Measurements from ENCODE around the gene PREX1.

Gene PREX1

DNA sequence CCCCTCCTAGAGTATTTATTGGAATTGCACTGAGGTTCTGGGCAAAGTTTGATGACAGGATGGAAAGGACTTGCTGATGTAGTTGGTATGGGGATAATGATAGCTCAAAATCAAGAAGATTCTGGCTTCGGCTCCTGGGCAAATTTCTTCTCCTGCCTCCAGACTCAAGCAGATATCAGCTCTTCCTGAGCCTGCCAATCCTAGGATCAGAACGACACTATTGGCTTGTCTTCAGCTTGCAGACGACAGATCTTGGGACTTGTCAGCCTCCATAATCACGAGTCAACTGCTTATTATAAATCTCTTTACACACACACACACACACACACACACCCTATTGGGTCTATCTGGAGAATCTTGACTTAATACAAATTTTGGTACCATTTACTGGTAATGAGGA lies 131.1 kb downstream of the PREX1 start:
- no peak for DNase-seq (ENCODE audit: low spot score)
- Mint-ChIP-seq H3K4me3 (no peak overlapping the region), H3K9me3 (no peaks in the 10 kb centered on the region)

DNA sequence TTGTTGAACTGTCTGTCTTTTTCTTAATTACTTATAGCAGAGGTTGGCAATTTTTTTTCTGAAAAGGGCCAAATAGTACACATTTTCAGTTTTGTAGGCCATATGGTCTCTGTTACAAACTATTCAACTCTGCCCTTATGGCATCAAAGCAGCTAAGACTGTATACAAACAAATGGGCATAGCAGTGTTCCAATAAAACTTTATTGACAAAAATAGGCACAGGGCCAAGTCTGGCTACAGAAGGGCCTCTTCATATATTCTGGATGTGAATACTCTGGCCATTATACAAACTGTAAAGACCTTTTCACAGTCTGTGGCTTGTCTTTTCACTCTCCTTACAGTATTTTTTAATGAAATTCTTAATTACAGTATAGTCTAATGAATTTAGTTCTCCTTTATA lies 132.1 kb downstream of the PREX1 start:
- Mint-ChIP-seq H3K27me3 (ENCODE audit: low read depth) (no peaks in the 10 kb centered on the region), H3K4me3 (no peak overlapping the region), H3K36me3 (ENCODE audit: low read depth) (peaks cover 26% of the 10 kb centered on the region), H3K27ac (no peak overlapping the region), H3K9me3 (no peaks in the 10 kb centered on the region), H3K4me1 (ENCODE audit: low read depth) (peaks cover 7% of the 10 kb centered on the region)
- no peak for DNase-seq (ENCODE audit: low spot score)

More for the DNA sequence above, 131.1 kb downstream of the PREX1 start:
- Mint-ChIP-seq H3K27me3 (ENCODE audit: low read depth) (no peaks in the 10 kb centered on the region), H3K27ac (no peak overlapping the region), H3K36me3 (ENCODE audit: low read depth) (peaks cover 30% of the 10 kb centered on the region), H3K4me1 (ENCODE audit: low read depth) (peaks cover 7% of the 10 kb centered on the region)

DNA sequence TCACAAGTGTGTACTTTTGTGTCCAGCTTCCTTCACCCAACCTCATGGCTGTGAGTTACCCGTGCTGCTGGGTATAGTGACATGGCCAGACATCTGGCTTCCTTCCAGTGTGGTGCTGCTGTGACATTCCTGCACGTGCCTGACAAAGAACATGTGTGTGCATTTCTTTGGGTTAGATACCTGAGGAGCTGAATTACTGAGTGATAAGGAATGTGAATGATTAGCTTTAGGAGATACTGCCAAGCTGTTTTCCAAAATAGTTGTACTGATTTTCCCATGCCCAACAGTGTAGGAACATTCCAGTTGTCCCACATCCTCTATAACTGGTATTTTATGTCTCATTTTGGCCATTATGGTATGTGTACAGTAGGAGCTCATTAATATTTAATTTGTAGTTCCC lies 132.5 kb downstream of the PREX1 start:
- Mint-ChIP-seq H3K9me3 (no peaks in the 10 kb centered on the region), H3K36me3 (ENCODE audit: low read depth) (peaks cover 23% of the 10 kb centered on the region), H3K27ac (no peak overlapping the region), H3K4me1 (ENCODE audit: low read depth) (peaks cover 7% of the 10 kb centered on the region), H3K4me3 (no peak overlapping the region), H3K27me3 (ENCODE audit: low read depth) (no peaks in the 10 kb centered on the region)
- no peak for DNase-seq (ENCODE audit: low spot score)

DNA sequence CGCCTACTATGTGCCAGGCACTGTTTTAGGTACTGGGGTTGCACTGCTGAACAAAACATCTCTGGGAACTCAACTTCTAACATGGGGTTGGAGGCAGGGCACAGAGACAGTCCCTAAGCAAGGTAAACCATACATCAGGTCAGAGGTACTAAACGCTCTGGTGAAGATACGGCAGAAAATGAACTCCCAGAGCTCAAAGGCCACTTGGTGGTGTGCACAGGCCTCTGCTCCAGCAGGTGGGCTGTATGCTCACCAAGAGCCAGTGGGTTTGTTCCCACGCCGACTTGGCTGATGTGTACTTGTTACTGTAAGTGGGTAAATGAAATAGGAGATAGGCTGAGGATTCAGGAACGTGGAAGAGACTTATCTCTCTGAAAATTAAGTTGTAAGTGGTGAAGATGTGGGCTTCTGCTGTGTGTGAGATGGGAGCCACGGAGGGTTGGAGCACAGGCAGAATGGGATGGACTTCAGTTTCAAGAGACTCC lies 133.4 kb downstream of the PREX1 start:
- Mint-ChIP-seq H3K4me3 (no peak overlapping the region), H3K9me3 (no peaks in the 10 kb centered on the region), H3K36me3 (ENCODE audit: low read depth) (peaks cover 21% of the 10 kb centered on the region), H3K27ac (no peak overlapping the region), H3K4me1 (ENCODE audit: low read depth) (peaks cover under 1% of the 10 kb centered on the region), H3K27me3 (ENCODE audit: low read depth) (no peaks in the 10 kb centered on the region)
- no peak for DNase-seq (ENCODE audit: low spot score)

DNA sequence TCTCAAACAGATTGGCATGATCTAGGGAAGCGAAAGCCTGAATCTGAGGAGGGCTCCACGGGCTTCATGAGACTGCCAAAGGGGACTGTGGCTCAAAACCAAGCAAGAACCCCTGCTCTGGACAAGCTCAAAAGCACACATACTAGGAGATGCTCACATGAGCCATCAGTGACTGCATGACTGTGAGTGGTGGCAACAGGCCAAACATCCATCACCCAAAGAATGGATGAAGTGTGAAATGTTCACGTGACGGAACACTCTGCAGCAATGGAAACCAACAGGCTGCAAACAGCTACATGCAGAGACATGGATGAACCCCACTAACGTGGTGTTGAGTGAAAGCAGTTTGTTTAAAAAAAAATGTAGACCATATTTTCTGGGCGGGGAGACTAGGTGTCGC lies 136.3 kb downstream of the PREX1 start:
- Mint-ChIP-seq H3K27ac (no peak overlapping the region), H3K4me3 (no peak overlapping the region)

DNA sequence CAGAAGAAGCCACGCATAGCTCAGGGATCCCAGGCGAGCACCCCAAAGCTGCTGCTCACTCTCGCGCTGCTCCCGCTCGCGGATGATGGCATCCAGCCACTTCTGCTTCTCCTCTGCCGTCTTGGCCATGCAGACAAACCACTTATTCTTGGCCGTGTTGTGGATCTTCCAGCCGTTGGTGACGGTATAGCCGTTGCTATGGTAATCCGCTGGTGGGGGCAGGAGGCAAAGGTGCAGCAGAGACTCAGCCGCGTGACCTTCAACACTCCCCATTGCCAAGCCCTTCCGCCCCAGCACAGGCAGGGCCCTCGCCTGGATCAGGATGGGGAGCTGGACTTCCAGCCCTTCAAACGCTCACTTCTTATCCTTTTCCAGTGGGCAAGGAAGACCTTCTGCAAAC lies 136.9 kb downstream of the PREX1 start:
- Mint-ChIP-seq H3K9me3 (no peaks in the 10 kb centered on the region), H3K4me1 (ENCODE audit: low read depth) (no peaks in the 10 kb centered on the region), H3K36me3 (ENCODE audit: low read depth) (peaks cover 20% of the 10 kb centered on the region), H3K4me3 (no peak overlapping the region), H3K27me3 (ENCODE audit: low read depth) (no peaks in the 10 kb centered on the region), H3K27ac (no peak overlapping the region)
- DNase-seq (ENCODE audit: low spot score) = no peak

More for the DNA sequence above, 136.3 kb downstream of the PREX1 start:
- no peaks in the 10 kb centered on the region for H3K9me3 Mint-ChIP-seq
- H3K4me1 Mint-ChIP-seq (ENCODE audit: low read depth) = no peaks in the 10 kb centered on the region
- DNase-seq (ENCODE audit: low spot score) = no peak
- no peaks in the 10 kb centered on the region for H3K27me3 Mint-ChIP-seq (ENCODE audit: low read depth)
- H3K36me3 Mint-ChIP-seq (ENCODE audit: low read depth) = peaks cover 24% of the 10 kb centered on the region

DNA sequence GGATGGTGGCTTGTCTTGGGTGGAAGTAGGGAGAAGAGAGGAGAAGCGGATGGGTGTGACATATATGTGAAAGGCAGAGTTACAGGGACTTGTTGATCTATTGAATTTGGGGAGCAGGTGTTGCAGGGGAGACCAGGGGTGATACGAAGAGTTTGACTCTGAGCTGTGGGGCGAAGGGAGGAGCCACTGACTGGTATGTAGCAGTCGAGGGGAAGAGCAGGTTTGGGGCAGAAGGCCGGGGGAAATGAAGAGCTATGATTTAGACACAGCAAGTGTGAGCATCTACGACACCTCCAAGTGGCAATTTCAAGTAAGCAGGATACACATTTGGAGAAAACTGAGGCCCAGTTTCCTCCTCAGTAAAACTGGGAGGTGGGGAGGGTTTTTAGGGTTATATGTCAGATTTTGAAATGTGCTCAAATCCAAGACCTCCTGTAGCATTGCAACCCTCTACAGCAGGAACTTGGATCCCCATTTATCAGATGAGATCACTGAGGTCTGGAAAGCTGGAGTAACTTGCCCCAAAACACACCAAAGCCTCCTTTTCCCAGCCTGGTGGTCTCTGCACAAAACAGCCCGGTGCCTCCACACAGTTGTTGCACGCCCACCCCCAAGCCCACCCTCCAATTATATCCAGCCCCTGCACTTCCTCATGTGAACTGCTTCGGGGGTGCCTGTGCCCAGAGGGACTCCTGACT lies 137.8 kb downstream of the PREX1 start:
- no peak overlapping the region for H3K27ac Mint-ChIP-seq
- peaks cover 18% of the 10 kb centered on the region for H3K36me3 Mint-ChIP-seq (ENCODE audit: low read depth)
- H3K9me3 Mint-ChIP-seq = no peaks in the 10 kb centered on the region
- H3K4me1 Mint-ChIP-seq (ENCODE audit: low read depth) = no peaks in the 10 kb centered on the region
- no peaks in the 10 kb centered on the region for H3K27me3 Mint-ChIP-seq (ENCODE audit: low read depth)
- no peak overlapping the region for H3K4me3 Mint-ChIP-seq
- DNase-seq (ENCODE audit: low spot score) = no peak

DNA sequence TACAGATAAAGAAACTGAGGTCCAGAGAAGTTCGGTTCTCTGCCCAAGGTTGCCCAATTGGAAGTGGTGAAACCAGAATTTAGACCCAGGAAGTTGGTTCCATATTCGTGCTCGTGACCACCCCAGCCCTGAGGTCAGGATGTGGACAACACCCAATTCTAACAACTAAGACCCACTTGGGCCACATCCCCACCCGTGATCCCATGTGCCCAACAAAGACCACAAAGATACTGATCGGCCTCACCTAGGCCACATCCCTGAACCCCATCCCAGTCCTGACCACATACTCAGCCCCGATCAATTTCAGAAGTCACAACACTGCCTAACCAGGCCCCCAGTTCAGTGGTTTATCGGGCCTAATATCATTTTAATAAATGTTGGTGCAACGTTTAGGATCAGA lies 138.4 kb downstream of the PREX1 start:
- Mint-ChIP-seq H3K27me3 (ENCODE audit: low read depth) (no peaks in the 10 kb centered on the region), H3K4me3 (no peak overlapping the region), H3K9me3 (no peaks in the 10 kb centered on the region), H3K4me1 (ENCODE audit: low read depth) (no peaks in the 10 kb centered on the region), H3K27ac (no peak overlapping the region), H3K36me3 (ENCODE audit: low read depth) (peaks cover 17% of the 10 kb centered on the region)
- no peak for DNase-seq (ENCODE audit: low spot score)

DNA sequence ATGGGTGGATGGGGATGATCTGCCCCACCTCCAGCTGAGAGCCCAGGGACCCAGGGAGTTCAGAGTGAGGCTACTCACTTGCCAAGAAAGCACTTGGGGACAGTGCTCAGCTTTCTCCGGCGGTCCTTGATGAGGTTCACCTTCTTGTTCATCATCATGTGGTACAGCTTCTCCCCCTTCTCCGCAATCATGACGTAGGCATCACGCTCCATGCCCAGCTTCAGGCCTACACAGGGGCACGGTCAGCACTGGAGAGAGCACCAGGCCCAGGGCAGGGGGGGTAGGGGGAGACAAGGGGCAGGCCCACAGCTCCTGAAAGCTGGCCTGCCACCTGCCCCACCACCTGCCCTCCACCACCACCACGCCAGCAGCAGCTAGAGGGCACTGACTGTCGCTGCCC lies 139.2 kb downstream of the PREX1 start:
- H3K4me3 Mint-ChIP-seq = no peak overlapping the region
- no peaks in the 10 kb centered on the region for H3K4me1 Mint-ChIP-seq (ENCODE audit: low read depth)
- peaks cover 17% of the 10 kb centered on the region for H3K36me3 Mint-ChIP-seq (ENCODE audit: low read depth)
- H3K27ac Mint-ChIP-seq = no peak overlapping the region
- DNase-seq (ENCODE audit: low spot score) = no peak
- no peaks in the 10 kb centered on the region for H3K9me3 Mint-ChIP-seq
- no peaks in the 10 kb centered on the region for H3K27me3 Mint-ChIP-seq (ENCODE audit: low read depth)

DNA sequence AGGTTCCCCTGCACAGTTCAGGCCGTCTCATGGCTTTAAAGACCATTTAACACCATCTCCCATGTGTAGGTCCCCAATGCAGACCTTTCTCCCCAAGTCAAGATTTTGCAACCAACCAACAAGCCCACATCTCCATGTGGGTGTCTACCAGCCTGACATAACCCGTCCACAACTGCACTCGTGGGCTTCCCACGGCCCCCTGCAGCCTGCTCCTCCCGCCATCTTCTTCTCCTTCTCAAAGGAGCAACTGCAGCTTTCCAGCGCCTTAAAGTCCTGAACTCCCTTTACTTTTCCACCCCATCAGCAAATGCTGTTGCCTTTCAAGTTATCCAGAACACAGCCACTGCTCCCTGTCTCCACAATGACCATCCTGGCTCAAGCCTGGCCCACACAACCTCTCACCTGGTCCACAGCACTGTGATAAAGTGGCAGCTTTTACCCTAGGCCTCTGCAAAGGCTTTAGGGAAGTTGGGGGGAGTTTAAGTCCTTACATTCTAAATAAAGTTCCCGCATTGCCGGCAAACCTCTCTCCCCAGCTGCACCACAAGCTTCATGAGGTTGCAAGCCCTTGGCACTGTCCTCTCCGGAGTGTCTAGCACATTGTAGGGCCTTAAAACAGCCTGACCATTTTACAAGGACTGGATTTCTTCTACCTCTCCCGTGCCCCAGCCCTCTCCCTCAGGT lies 140.5 kb downstream of the PREX1 start:
- no peaks in the 10 kb centered on the region for H3K9me3 Mint-ChIP-seq
- H3K4me3 Mint-ChIP-seq = no peak overlapping the region
- H3K27me3 Mint-ChIP-seq (ENCODE audit: low read depth) = no peaks in the 10 kb centered on the region
- no peaks in the 10 kb centered on the region for H3K4me1 Mint-ChIP-seq (ENCODE audit: low read depth)
- H3K36me3 Mint-ChIP-seq (ENCODE audit: low read depth) = peaks cover 17% of the 10 kb centered on the region
- H3K27ac Mint-ChIP-seq = no peak overlapping the region
- no peak for DNase-seq (ENCODE audit: low spot score)

DNA sequence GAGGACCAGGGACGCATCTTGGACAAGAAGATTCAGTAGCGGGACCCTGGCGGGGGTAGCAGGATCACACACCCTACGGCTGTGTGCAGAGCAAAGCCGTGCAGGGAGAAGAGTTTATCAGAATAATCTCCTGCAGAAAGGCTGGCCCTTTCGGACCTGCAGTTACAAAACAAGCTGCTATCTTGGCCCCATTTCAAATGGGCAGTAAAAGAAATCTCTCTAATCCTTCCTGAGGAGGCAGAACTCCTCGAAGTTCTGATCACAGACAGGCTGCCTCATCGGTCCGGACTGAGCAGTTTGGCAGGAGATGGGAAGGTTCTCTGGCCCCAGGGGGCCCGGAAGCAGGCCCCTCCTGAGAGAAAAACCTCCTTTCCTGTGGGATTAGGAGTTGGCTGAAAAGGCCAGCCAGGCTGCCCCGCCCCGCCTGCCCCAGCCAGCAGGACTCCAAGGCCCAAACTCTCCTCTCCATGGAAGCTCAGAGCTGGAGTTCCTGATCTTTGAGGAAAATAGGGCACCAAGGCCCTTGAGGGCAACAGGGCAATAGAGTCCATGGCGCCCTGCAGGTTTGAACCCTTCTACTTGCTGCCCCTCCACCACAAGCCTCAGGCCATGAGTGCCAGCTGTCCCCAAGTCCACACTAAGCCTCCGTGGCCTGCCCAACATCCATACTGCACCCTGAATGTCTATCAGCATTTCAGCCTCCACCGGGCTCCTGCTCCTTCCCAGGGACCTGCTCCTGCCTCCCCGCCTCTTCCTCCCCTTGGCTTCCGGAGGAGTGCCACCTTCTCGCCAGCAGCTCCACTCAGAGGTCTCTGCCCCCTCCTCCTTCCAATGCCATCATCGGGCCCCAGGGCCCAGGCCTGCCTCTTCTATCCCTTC lies 141.3 kb downstream of the PREX1 start:
- Mint-ChIP-seq H3K36me3 (ENCODE audit: low read depth) (peaks cover 17% of the 10 kb centered on the region), H3K27me3 (ENCODE audit: low read depth) (no peaks in the 10 kb centered on the region), H3K27ac (no peak overlapping the region), H3K4me1 (ENCODE audit: low read depth) (no peaks in the 10 kb centered on the region), H3K4me3 (no peak overlapping the region), H3K9me3 (no peaks in the 10 kb centered on the region)
- no peak for DNase-seq (ENCODE audit: low spot score)

DNA sequence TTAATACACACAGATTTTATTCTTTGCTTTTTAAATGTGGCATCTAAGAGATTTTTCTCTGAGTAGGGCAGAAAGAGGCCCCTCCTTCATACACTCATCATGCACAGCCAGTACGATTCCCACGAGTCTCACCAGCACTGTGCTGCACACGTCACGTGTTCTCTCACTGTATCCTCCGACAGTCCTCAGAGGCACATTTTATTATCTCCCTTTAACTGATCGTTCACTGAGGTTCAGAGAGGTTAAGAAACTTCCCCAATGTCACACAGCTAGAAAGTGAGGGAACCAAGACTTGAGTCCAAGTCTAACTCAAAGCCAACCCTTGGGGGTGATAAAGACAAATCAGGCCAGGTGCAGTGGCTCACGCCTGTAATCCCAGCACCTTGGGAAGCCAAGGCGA lies 142.5 kb downstream of the PREX1 start:
- Mint-ChIP-seq H3K4me1 (ENCODE audit: low read depth) (no peaks in the 10 kb centered on the region), H3K4me3 (no peak overlapping the region), H3K27ac (no peak overlapping the region), H3K27me3 (ENCODE audit: low read depth) (no peaks in the 10 kb centered on the region), H3K36me3 (ENCODE audit: low read depth) (peaks cover 14% of the 10 kb centered on the region), H3K9me3 (no peaks in the 10 kb centered on the region)
- DNase-seq (ENCODE audit: low spot score) = no peak

DNA sequence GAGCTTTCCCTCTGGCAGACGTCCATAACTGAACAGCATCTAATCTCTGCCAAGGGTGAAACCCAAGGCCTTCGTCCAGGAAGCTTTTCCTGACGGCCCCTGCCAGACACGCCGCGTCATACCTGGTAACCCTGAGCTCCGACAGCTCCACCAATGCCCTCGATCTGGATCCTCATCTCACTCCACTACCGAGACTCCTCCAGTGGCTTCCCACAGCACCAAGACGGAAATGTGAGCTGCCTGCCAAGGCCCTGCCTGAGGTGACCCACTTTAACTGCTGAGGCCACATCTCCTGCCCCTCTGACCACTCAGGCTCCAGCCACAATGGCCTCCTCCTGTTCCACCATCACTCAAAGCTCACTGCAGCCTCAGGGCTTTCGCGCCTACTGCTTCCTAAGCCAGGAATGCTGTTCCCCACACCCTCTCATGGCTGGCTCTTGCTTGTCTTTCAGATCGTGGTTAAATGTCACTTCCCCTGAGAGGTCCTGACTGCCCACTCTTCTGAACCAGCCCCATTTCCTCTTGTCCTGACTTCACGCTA lies 143.2 kb downstream of the PREX1 start:
- H3K4me1 Mint-ChIP-seq (ENCODE audit: low read depth) = no peaks in the 10 kb centered on the region
- DNase-seq (ENCODE audit: low spot score) = no peak
- peaks cover 11% of the 10 kb centered on the region for H3K36me3 Mint-ChIP-seq (ENCODE audit: low read depth)
- no peak overlapping the region for H3K27ac Mint-ChIP-seq
- no peaks in the 10 kb centered on the region for H3K27me3 Mint-ChIP-seq (ENCODE audit: low read depth)
- no peak overlapping the region for H3K4me3 Mint-ChIP-seq
- H3K9me3 Mint-ChIP-seq = no peaks in the 10 kb centered on the region
